Spleen (tissue), 7 donors: ENCODE measurements around the gene PPP1R12C.

Source experiments
- CTCF ChIP-seq, 11 experiments: fragments of 200-600 bp in 7 of 11; fragments of 450-650 bp in 4 of 11; sonication (generic) in 4 of 11; IDR thresholded peaks in 8 of 11; conservative IDR thresholded peaks in 3 of 11; 1 replicate in 7 of 11; 2 replicates in 4 of 11; pipeline versions ENCODE4 v1.4.0 to v1.8.0; 2016 to 2021; ENCODE audit warnings: antibody characterized with exemption in 11 of 11, inconsistent platforms in 4 of 11, mild to moderate bottlenecking in 1 of 11
- POLR2A ChIP-seq, 3 donors: fragments of 450-650 bp; IDR thresholded peaks; one replicate each; pipeline ENCODE4 v1.5.1; 2017; ENCODE audit warnings: antibody characterized with exemption in 3 of 3, mild to moderate bottlenecking in 1 of 3
- donor health status: DM: no; HTN: no; CAD: no; lungs with moderate emphysema.
- donor health status: DM: no; HTN: no; CAD: no.
- donor health status: DM: no; HTN: no; CAD: no.

GRCh38 chr19:55071129-55071502 lies 46.3 kb downstream of the PPP1R12C start:
- TF ChIP-seq POLR2A (IDR thresholded peaks at IDR 0.05) (no peak), CTCF (IDR thresholded peaks at IDR 0.05 in 8 of 11, conservative IDR thresholded peaks at IDR 0.05 in 3 of 11) (no peak)
